ENCODE results near the gene OR10H3.

DNA sequence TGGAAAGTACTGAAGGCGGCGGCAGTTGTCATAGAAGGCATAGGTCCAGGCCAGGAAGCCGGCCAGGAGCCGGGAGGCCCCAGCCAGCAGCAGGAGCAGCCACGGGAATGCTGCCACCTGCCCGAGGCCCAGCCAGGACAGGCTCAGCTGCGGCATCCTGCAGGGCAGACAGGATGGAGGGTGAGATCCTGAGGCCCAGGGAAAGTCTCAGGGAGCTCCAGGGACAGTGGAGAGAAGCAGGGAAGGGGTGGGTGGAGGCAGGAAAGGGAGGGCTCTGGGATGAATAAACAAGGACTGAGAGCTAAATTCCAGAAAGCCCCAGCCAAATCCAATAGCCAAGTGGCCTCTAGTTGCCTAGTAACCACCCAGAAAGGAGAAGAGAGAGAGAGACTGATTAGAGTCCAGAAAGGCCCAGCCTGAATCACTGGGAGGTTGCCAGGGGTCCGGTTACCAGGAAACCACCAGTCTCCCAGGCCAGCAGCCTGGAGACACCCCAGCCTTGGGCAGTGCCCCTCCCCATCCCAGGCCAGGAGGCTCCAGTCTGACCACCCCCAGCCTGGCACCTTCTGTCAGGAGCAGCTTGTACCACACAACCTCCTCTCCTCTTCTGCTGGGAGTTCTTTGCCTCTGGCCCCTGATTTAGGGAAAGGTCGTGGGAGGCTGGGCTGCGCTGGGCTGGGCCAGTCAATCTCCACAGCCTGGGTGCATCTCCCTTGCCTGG lies 42.1 kb downstream of the OR10H3 start:
- TF ChIP-seq CSDC2 (CRISPR knock-in tag; IDR thresholded peaks at IDR 0.05), result no peak
- no peak for TF ChIP-seq ZNF565 (CRISPR knock-in tag; conservative IDR thresholded peaks at IDR 0.05; ENCODE audit: low read depth)
- no peak for TF ChIP-seq ARNTL (CRISPR knock-in tag; IDR thresholded peaks at IDR 0.05; ENCODE audit: borderline replicate concordance, low read depth)
- TF ChIP-seq, protein P1, sequence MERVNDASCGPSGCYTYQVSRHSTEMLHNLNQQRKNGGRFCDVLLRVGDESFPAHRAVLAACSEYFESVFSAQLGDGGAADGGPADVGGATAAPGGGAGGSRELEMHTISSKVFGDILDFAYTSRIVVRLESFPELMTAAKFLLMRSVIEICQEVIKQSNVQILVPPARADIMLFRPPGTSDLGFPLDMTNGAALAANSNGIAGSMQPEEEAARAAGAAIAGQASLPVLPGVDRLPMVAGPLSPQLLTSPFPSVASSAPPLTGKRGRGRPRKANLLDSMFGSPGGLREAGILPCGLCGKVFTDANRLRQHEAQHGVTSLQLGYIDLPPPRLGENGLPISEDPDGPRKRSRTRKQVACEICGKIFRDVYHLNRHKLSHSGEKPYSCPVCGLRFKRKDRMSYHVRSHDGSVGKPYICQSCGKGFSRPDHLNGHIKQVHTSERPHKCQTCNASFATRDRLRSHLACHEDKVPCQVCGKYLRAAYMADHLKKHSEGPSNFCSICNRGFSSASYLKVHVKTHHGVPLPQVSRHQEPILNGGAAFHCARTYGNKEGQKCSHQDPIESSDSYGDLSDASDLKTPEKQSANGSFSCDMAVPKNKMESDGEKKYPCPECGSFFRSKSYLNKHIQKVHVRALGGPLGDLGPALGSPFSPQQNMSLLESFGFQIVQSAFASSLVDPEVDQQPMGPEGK (CRISPR knock-in tag; IDR thresholded peaks at IDR 0.05; ENCODE audit: borderline replicate concordance), result no peak
- TF ChIP-seq ZFP3 (CRISPR knock-in tag; IDR thresholded peaks at IDR 0.05), result no peak
- TF ChIP-seq ZNF70 (CRISPR knock-in tag; IDR thresholded peaks at IDR 0.05), result no peak
- no peak for TF ChIP-seq RARB (CRISPR knock-in tag; IDR thresholded peaks at IDR 0.05)
- no peak for TF ChIP-seq TOX (CRISPR knock-in tag; IDR thresholded peaks at IDR 0.05; ENCODE audit: borderline replicate concordance)
- no peak for TF ChIP-seq ZC3H10 (CRISPR knock-in tag; IDR thresholded peaks at IDR 0.05)
- TF ChIP-seq ZFP30 (CRISPR knock-in tag; IDR thresholded peaks at IDR 0.05), result no peak
